Measurements from ENCODE around the gene ZNF618. TPM values are rescaled to one million over a fixed set of nuclear protein-coding genes. Genes with fewer than 3 reads are reported as not detected.

The ZNF618 gene
- polyA plus RNA-seq, 1 donor (not counting 4 experiments of a cell fraction or from before 2014, with no cell fraction given): 2.5 TPM

- TF ChIP-seq EZH2 (IDR thresholded peaks at IDR 0.05; ENCODE audit: low read length) (no peak), CTCF (optimal IDR thresholded peaks at IDR 0.05 in 1 of 3, IDR thresholded peaks at IDR 0.05 in 1 of 3, conservative IDR thresholded peaks at IDR 0.05 in 1 of 3; ENCODE audit: extremely low read depth in 1 of 3, insufficient read depth in 2 of 3, low read length in 3 of 3) (no peak)
- Histone ChIP-seq H3K9ac (ENCODE audit: control insufficient read depth, extremely low read depth, insufficient read depth, low read length) (no peak overlapping the region), H3K9me1 (ENCODE audit: control insufficient read depth, extremely low read depth, insufficient read depth, low read length) (no peaks in the 10 kb centered on the region), H3K36me3 (ENCODE audit: control insufficient read depth in 2 of 2, extremely low read depth in 1 of 2, insufficient read depth in 2 of 2, low read length in 2 of 2) (no peaks in the 10 kb centered on the region), H3K4me3 (ENCODE audit: control insufficient read depth in 2 of 3, extremely low read depth in 1 of 3, insufficient read depth in 2 of 3, low read depth in 1 of 3, low read length in 3 of 3) (no peak overlapping the region), H2AFZ (ENCODE audit: control insufficient read depth, low read length) (no peak overlapping the region), H3K27ac (ENCODE audit: control insufficient read depth, insufficient read depth, low read length) (no peak overlapping the region), H3K4me2 (ENCODE audit: control insufficient read depth, extremely low read depth, insufficient read depth, low read depth, low read length) (no peak overlapping the region), H3K4me1 (ENCODE audit: control insufficient read depth, extremely low read depth, insufficient read depth, low read length) (no peaks in the 10 kb centered on the region), H3K9me3 (ENCODE audit: control insufficient read depth, low read depth, low read length) (no peaks in the 10 kb centered on the region), H4K20me1 (ENCODE audit: control insufficient read depth, extremely low read depth, insufficient read depth, low read length) (no peaks in the 10 kb centered on the region), H3K27me3 (ENCODE audit: control insufficient read depth, extremely low read depth, insufficient read depth, low read length) (no peaks in the 10 kb centered on the region), H3K79me2 (ENCODE audit: control insufficient read depth, insufficient read depth, low read length) (no peaks in the 10 kb centered on the region)
- FAIRE-seq (no peak), DNase-seq (ENCODE audit: low read depth, low spot score) (no peak)
- dilution Hi-C loops (cut with MboI; ENCODE audit: extremely low pct_ligation_motif_present, low sequenced_read_pairs): no loop called here
These were observed 64.9 kb downstream of the ZNF618 start for GRCh38 chr9:113941056-113941455.

GRCh38 chr9:113941526-113941925 is 65.4 kb downstream of the ZNF618 start:
- dilution Hi-C loops (cut with MboI; ENCODE audit: extremely low pct_ligation_motif_present, low sequenced_read_pairs): no loop called here

More at GRCh38 chr9:113941526-113941925, 65.4 kb downstream of the ZNF618 start:
- H3K9me1 ChIP-seq (ENCODE audit: control insufficient read depth, extremely low read depth, insufficient read depth, low read length): no peaks in the 10 kb centered on the region
- no peaks in the 10 kb centered on the region for H3K4me1 ChIP-seq (ENCODE audit: control insufficient read depth, extremely low read depth, insufficient read depth, low read length)
- no peaks in the 10 kb centered on the region for H3K36me3 ChIP-seq (ENCODE audit: control insufficient read depth in 2 of 2, extremely low read depth in 1 of 2, insufficient read depth in 2 of 2, low read length in 2 of 2)
- no peak overlapping the region for H3K9ac ChIP-seq (ENCODE audit: control insufficient read depth, extremely low read depth, insufficient read depth, low read length)
- H3K79me2 ChIP-seq (ENCODE audit: control insufficient read depth, insufficient read depth, low read length): no peaks in the 10 kb centered on the region
- no peak for TF ChIP-seq CTCF (optimal IDR thresholded peaks at IDR 0.05 in 1 of 3, IDR thresholded peaks at IDR 0.05 in 1 of 3, conservative IDR thresholded peaks at IDR 0.05 in 1 of 3; ENCODE audit: extremely low read depth in 1 of 3, insufficient read depth in 2 of 3, low read length in 3 of 3)
- no peak for TF ChIP-seq EZH2 (IDR thresholded peaks at IDR 0.05; ENCODE audit: low read length)
- no peak overlapping the region for H3K27ac ChIP-seq (ENCODE audit: control insufficient read depth, insufficient read depth, low read length)
- H3K27me3 ChIP-seq (ENCODE audit: control insufficient read depth, extremely low read depth, insufficient read depth, low read length): no peaks in the 10 kb centered on the region
- DNase-seq (ENCODE audit: low read depth, low spot score): no peak
- FAIRE-seq: no peak
- H2AFZ ChIP-seq (ENCODE audit: control insufficient read depth, low read length): no peak overlapping the region
- no peak overlapping the region for H3K4me3 ChIP-seq (ENCODE audit: control insufficient read depth in 2 of 3, extremely low read depth in 1 of 3, insufficient read depth in 2 of 3, low read depth in 1 of 3, low read length in 3 of 3)
- no peaks in the 10 kb centered on the region for H3K9me3 ChIP-seq (ENCODE audit: control insufficient read depth, low read depth, low read length)
- H3K4me2 ChIP-seq (ENCODE audit: control insufficient read depth, extremely low read depth, insufficient read depth, low read depth, low read length): no peak overlapping the region
- H4K20me1 ChIP-seq (ENCODE audit: control insufficient read depth, extremely low read depth, insufficient read depth, low read length): no peaks in the 10 kb centered on the region
